HEK293 (cell line): ENCODE measurements around the gene SBNO2.

Experiments
- AEBP2 ChIP-seq: fragments of 450-650 bp; formaldehyde crosslinking; IDR thresholded peaks from 2 replicates; pipeline ENCODE4 v1.5.1; 2016; ENCODE audit warnings: missing biosample characterization, missing genetic modification characterization, borderline replicate concordance
- ATF2 ChIP-seq: fragments of 450-650 bp; formaldehyde crosslinking; IDR thresholded peaks from 2 replicates; pipeline ENCODE4 v1.5.1; 2016; ENCODE audit warnings: missing biosample characterization, missing genetic modification characterization, low read depth
- CTCF ChIP-seq: fragments of 450-650 bp; formaldehyde crosslinking; IDR thresholded peaks from 2 replicates; pipeline ENCODE4 v1.5.1; 2016; ENCODE audit warnings: missing biosample characterization, missing genetic modification characterization
- PATZ1 ChIP-seq: fragments of 450-650 bp; formaldehyde crosslinking; IDR thresholded peaks from 2 replicates; pipeline ENCODE4 v1.5.1; 2016; ENCODE audit warnings: missing biosample characterization, missing genetic modification characterization
- PRDM4 ChIP-seq: fragments of 450-650 bp; formaldehyde crosslinking; IDR thresholded peaks from 2 replicates; pipeline ENCODE4 v1.5.1; 2017; ENCODE audit warnings: missing biosample characterization, missing genetic modification characterization
- REPIN1 ChIP-seq: fragments of 450-650 bp; formaldehyde crosslinking; IDR thresholded peaks from 2 replicates; pipeline ENCODE4 v1.5.1; 2017; ENCODE audit warnings: missing biosample characterization, missing genetic modification characterization, low read depth
- ZBTB1 ChIP-seq: fragments of 450-650 bp; formaldehyde crosslinking; IDR thresholded peaks from 2 replicates; pipeline ENCODE4 v1.5.1; 2016; ENCODE audit warnings: missing biosample characterization, missing genetic modification characterization
- ZNF121 ChIP-seq: fragments of 450-650 bp; formaldehyde crosslinking; IDR thresholded peaks from 2 replicates; pipeline ENCODE4 v1.5.1; 2016; ENCODE audit warnings: missing biosample characterization, missing genetic modification characterization
- ZNF2 ChIP-seq: fragments of 450-650 bp; formaldehyde crosslinking; IDR thresholded peaks from 2 replicates; pipeline ENCODE4 v1.5.1; 2016; ENCODE audit warnings: missing biosample characterization, missing genetic modification characterization
- ZNF768 ChIP-seq: fragments of 450-650 bp; formaldehyde crosslinking; IDR thresholded peaks from 2 replicates; pipeline ENCODE4 v1.5.1; 2018; ENCODE audit warnings: missing biosample characterization, mild to moderate bottlenecking, missing genetic modification characterization
- ZSCAN18 ChIP-seq: fragments of 450-650 bp; formaldehyde crosslinking; IDR thresholded peaks from 2 replicates; pipeline ENCODE4 v1.5.1; 2016; ENCODE audit warnings: missing biosample characterization, missing genetic modification characterization
- TF ChIP-seq, protein P1 (sequence below): fragments of 450-650 bp; formaldehyde crosslinking; IDR thresholded peaks from 2 replicates; pipeline ENCODE4 v1.5.1; 2016; ENCODE audit warnings: missing biosample characterization, missing genetic modification characterization

- TF ChIP-seq CTCF (no peak), ZNF768 (tag by site-specific recombination) (no peak), ATF2 (tag by site-specific recombination) (no peak), ZNF121 (tag by site-specific recombination) (no peak), AEBP2 (tag by site-specific recombination) (no peak), PRDM4 (tag by site-specific recombination) (no peak), REPIN1 (tag by site-specific recombination) (no peak), PATZ1 (tag by site-specific recombination) (no peak), ZNF2 (tag by site-specific recombination) (no peak), ZSCAN18 (no peak), ZBTB1 (no peak)
- TF ChIP-seq, protein P1, sequence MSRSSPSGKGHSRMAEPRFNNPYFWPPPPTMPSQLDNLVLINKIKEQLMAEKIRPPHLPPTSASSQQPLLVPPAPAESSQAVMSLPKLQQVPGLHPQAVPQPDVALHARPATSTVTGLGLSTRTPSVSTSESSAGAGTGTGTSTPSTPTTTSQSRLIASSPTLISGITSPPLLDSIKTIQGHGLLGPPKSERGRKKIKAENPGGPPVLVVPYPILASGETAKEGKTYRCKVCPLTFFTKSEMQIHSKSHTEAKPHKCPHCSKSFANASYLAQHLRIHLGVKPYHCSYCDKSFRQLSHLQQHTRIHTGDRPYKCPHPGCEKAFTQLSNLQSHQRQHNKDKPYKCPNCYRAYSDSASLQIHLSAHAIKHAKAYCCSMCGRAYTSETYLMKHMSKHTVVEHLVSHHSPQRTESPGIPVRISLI (tag by site-specific recombination): no peak
These were observed 8.7 kb upstream of the SBNO2 start for GRCh38 chr19:1182727-1183126.
